Stimulated activated CD8-positive, alpha-beta memory T cell treated with anti-CD3 and anti-CD28 coated beads, Interleukin-2, amount 100 ng/mL, for 1 hour (primary cell): ENCODE results near the gene YIPF5.

Experiments used
- DNase-seq, 2 donors: peaks; one replicate each; pipeline ENCODE4 v3.0.0-alpha.2; 2020; ENCODE audit warnings: low read depth in 2 of 2

The YIPF5 gene

GRCh38 chr5:144179226-144179625, 8.8 kb upstream of the YIPF5 start:
- DNase-seq = no peak

DNA sequence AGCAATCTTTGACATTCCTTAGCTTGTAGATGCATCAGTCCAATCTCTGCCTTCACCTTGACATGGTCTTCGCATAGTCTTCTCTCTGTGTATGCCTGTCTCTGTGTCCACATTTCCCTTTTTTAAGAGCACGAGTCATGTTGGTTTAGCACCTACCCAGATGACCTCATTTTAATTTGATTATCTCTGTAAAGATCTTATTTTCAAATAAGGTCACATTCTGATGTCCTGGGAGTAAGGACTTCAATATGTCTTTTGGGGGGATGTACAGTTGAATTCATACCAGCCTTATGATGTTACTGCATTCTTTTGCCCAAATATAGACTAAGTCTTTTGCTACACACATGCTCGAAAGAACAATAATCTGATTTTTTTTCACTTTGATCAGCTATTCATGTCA, 7.1 kb upstream of the YIPF5 start:
- no peak for DNase-seq

GRCh38 chr5:144173766-144174165, 3.3 kb upstream of the YIPF5 start:
- no peak for DNase-seq

DNA sequence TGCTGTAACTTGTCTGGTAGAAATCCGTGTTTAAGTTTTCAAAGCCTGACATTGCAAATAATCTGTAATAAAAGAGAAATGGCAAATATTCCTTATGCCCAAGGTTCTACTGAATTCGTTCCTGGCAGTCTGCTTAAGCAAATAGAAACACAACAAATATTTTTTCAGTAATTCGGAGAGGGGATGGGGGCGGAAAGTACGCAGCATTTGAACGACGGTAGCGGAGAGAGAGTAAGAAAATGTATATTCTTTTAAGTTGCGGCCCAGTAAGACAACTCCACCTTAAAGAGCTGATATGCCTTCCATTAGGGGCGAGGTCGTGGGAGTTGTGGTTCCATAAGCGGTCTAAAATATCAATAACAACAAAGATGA, 569 bp downstream of the YIPF5 start:
- DNase-seq = no peak

DNA sequence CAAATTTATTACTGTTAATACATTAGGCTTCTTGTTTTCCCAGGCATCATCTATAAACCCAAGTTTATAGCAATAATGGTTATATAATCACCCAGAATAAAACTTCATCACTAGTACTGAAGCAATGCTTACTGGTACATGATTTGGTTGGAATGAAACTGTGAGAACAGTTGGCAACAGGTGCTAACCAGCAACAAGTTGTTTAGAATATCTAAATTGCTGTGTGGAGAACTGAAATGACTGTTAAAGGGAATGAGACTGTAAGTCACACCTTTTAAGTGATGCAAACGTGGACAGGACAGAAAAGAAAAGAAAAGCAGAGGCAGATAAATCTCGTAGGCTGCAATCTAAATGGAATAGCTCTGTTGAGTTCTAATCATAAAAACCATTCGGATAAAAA, 2.5 kb downstream of the YIPF5 start:
- DNase-seq = no peak

DNA sequence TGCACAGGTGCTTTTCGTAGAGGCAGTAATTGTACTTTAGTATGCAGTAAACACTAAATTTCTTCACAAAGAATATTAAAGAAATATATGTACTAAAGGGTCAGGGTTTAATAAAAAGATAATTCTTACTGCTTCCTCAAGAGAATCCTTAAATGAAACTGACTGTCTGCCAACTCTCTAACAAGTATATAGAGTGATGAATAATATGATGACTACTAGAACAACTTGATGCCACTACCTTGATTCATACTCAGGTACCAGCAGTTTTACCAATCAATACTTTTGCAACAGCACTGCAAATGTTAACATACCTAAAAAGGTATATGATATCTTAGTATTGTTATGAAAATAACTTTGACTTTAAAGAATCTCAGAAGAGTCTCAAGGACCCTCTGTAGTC, 3.8 kb downstream of the YIPF5 start:
- no peak for DNase-seq

GRCh38 chr5:144162686-144163085, 7.8 kb downstream of the YIPF5 start:
- DNase-seq = no peak

DNA sequence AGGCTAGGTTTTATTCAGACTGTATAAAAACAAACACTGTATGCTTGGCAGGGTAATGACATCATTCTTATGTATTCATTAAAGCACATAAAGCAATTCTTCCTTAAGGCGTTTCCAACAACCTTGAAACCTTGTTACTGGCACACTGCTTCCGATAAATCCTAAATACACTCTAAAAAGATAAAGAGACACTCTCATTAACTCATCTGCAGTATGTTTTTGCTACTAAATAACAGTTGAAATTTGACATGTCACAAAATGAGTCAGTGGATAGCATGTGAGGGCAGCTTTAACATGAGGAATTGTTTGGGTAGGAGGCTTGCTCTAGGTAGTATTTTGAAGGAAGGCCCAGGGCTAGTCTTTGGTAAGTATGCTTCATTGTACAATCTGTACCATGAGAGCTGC, 13.7 kb downstream of the YIPF5 start:
- no peak for DNase-seq

GRCh38 chr5:144151026-144151425, 19.4 kb downstream of the YIPF5 start:
- no peak for DNase-seq

DNA sequence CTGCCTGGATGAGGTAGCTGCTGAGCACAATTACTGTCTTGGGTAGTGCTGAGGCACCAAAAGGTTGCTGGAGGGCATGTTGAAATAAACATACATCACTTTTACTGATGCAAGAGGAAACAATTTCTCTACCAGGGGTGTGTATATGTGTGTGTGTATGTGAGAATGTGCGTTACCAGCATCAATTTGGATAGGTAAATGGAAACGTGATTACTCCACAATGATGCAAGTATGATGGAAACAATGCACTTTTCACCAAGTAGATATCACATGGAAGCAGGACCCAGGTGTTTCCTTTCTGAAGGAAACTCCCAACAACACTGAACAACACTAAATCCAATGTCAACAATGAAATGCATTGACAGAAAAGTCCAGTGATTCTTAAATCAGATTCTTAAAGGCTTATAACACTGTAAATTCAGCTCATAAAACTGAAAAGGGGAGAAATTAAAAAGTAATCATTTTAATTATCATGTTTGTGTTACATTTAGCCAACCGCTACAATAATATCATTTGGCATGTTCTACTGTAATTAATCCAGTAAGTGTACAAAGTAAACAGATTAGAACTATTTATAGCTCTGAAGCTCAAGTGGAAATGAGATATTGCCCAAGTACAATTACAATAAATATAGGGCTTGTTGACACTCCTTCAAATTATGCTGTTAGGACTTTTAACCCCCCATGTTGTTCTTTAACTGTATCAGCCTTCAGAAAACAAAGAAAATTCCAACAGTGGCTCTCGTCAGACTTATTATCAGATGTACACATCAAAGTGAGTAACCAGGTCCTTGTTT, 25.3 kb downstream of the YIPF5 start:
- DNase-seq = no peak

DNA sequence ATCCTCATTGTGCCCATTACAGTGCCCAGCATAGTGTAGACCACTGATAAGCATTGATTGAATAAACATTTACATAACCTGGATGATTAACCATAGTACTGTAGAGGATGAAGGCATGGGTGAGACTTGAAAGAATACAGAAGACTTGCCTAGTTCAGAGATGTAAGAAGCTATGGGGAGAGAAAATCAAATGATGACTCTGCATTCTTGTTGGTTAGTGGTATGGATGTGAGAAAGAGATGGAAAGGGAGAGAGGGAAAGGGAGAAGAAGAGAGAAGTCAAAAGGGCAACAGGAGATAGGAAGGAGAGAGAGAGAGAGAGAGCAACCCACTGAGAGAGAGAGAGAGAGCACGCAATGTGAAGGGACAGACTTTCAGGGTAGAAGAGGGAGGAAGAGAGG, 26.8 kb downstream of the YIPF5 start:
- DNase-seq = no peak

- no peak for DNase-seq
These were observed 27.7 kb downstream of the YIPF5 start for GRCh38 chr5:144142824-144143162.

DNA sequence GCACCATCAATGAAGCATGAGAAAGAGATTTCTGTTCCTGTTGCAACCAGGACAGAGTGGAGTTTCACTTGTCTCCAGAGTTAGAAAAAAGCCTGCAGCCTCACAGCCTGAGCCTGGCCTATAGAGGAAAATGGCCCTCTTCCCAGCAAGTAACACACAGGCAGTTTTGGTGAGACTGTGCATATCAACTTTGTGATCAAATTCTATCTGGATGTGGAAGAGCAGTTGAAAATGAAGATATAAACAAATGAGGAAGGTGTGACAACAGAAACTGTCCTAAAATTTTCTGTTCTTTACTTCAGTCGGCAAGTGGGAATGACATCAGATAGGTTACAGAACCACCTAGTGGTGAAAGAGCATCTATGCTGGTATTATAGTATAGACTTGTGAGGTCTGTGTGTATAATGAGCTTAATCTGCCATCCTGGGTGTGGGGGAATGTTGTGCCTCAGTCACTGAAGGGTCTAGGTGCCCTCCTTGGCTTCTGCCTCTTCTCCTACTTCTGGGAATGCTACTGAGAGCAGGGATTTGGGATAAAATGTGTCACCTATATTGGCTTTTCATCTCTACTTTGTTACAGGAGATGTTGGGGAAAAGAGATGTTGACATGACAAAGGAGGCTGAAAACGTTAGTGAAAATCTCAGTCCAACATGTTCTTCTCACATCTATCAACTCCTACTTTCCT, 28.2 kb downstream of the YIPF5 start:
- DNase-seq = no peak

- DNase-seq = no peak
These were observed 28.9 kb downstream of the YIPF5 start for GRCh38 chr5:144141585-144141984.

- DNase-seq = no peak
These were observed 30.9 kb downstream of the YIPF5 start for GRCh38 chr5:144139586-144139985.

DNA sequence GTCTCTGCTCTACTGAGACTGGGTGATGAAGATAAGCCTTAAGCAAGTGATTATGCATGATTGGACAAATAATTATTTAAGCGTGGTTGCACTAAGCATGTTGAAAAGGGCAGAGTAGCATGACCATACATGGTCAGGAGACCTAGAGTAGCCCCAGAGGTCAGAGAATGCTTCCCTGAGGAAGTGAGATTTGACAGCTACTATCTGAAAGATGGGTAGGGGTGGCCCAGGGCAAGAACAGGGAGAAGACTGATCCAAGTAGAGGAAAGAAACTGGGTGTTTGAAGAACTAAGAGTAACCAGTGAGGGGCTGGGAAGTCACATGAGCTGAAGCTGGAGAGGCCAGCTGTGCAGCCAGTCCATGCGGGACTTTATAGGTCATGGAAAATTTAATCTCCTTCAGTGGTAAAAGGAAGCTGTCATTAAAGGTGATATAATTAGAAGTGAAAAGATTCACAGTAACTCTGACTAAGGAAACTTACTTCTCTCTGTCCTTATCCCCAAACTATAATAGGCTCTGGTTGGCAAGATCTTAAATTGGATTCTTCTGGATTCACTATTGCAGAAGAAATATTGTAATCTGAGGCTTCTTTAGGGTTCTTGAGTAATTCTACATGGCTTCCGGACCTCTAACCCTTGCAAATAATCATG, 35.2 kb downstream of the YIPF5 start:
- DNase-seq = no peak

DNA sequence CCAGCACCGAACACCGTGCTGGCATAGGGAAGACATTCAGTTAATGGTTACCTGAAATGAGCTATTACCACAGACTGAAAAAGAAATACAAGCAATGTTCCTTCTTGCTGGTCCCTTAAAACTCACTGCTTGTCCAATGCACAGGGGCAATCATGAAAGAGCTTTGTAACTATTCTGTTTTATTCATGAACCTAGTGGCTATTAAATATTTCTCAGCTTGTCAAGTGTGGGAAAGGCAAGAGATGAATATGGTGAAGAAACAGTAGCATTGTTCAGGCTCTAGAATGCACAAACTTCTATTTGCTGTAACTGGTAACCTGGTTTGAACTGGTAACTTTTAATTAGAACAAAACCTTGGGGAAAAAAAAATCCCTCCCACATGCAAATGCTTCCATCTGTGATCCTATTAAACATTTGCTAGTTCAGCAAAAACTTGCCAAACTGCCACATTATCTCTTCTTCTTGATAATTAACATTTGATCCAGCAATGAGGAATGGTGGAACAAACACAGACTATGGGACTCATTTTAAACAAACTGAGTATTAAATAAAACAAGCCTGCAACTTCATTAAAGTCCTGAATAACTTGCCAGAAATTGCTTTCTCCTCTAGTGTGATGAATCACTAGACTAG, 36.1 kb downstream of the YIPF5 start:
- DNase-seq = no peak

DNA sequence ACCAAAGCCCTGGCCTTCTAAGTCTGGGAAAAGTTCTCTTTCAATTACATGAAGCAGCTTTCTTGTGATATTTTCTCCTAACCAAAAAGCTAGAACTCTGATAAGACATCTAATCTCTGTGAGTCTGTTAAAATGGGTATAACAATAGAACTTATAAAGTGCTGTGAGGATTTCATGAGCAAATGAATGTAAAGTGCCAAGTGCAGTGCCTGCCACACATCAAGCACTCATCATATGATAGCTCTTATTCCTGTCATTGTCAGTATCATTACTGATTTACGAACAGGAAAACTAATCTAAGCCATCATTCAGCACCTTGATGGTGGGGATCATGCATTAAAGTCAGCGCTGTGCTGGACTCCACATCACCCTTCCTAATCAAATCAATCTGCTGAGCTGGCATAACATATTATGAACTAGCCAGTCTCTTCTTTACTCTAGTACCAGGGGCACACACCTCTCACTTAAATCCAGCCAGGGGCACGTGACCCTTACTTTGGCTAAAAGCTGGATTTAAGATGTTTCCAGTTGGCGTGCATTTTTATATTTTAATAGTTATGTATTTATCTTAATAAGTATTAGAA, 37.3 kb downstream of the YIPF5 start:
- no peak for DNase-seq

DNA sequence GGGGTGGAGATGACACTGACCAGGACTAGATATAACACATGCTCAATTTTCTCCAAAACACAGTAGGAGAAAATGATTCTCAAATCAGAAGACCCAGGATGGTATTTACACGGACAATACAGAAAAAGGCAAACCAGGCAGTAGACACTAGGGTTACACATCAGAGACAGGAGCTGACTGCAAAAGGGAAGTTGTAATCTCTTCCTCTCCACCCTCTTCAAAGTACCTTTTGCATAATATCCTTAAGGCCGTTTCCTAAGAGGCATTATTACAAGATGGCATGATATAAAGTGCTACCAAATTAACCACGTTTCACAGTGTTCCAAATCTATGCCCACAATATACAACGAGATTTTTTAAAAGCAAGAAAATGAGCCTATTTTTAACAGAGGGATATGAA, 39.2 kb downstream of the YIPF5 start:
- DNase-seq = no peak

GRCh38 chr5:144130306-144130705, 40.2 kb downstream of the YIPF5 start:
- no peak for DNase-seq

- DNase-seq = no peak
These were observed 41.6 kb downstream of the YIPF5 start for GRCh38 chr5:144128844-144129243.

- DNase-seq = no peak
These were observed 43.8 kb downstream of the YIPF5 start for GRCh38 chr5:144126707-144127106.
